SK-MEL-5 (cell line): ENCODE results near the gene BTBD19. TPM values are rescaled to one million over a fixed set of nuclear protein-coding genes. Genes with fewer than 3 reads are reported as not detected.
"Not testable (repeated sequence)": the region's sequence is repeated elsewhere in the genome, so short reads cannot be mapped to it uniquely, and the experiment has no call there.

Experiments used
- DNase-seq: peaks from one replicate; pipeline ENCODE4 v3.0.0-alpha.2; 2016; ENCODE audit warnings: low read depth, low spot score
- in situ Hi-C: cut with HindIII; loops from 2 replicates; pipeline ENCODE4 v1.10.0; 2016; ENCODE audit warnings: low sequenced_read_pairs, high pct_unique_total_duplicates, low pct_unique_long_range_greater_than_20kb
- total RNA-seq: library from RNA; depleted of rRNA; stranded (reverse); fragments of >200 nt; shearing (Covaris generic); gene quantifications from 2 replicates; pipeline ENCODE4 v1.2.3, GENCODE V29; 2014

The BTBD19 gene
- total RNA-seq, 1 experiment from 2014 or later: not detected

GRCh38 chr1:44835738-44836675 lies 27.7 kb downstream of the BTBD19 start:
- in situ Hi-C loops: no loop called here
- DNase-seq: peak; percentile 80

DNA sequence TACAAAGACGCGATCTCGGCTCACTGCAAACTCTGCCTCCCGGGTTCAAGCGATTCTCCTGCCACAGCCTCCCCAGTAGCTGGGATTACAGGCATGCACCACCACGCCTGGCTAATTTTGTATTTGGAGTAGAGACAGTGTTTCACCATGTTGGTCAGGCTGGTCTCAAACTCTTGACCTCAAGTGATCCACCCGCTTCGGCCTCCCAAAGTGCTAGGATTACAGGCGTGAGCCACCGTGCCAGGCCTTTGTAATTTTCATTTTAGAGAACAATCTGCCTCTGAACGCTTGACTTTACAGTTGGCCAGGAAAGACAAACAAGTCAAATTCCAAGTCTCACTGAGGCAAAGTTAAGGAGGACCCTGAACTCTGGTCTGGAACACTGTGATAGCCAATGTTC lies 30.0 kb downstream of the BTBD19 start:
- in situ Hi-C loops: not testable (repeated sequence)

GRCh38 chr1:44839576-44839975 lies 31.3 kb downstream of the BTBD19 start:
- in situ Hi-C loops: no loop called here
- no peak for DNase-seq

More for the DNA sequence above, 30.0 kb downstream of the BTBD19 start:
- not testable (repeated sequence) for DNase-seq

GRCh38 chr1:44842486-44842861 lies 34.2 kb downstream of the BTBD19 start:
- in situ Hi-C loops: no loop called here
- no peak for DNase-seq

DNA sequence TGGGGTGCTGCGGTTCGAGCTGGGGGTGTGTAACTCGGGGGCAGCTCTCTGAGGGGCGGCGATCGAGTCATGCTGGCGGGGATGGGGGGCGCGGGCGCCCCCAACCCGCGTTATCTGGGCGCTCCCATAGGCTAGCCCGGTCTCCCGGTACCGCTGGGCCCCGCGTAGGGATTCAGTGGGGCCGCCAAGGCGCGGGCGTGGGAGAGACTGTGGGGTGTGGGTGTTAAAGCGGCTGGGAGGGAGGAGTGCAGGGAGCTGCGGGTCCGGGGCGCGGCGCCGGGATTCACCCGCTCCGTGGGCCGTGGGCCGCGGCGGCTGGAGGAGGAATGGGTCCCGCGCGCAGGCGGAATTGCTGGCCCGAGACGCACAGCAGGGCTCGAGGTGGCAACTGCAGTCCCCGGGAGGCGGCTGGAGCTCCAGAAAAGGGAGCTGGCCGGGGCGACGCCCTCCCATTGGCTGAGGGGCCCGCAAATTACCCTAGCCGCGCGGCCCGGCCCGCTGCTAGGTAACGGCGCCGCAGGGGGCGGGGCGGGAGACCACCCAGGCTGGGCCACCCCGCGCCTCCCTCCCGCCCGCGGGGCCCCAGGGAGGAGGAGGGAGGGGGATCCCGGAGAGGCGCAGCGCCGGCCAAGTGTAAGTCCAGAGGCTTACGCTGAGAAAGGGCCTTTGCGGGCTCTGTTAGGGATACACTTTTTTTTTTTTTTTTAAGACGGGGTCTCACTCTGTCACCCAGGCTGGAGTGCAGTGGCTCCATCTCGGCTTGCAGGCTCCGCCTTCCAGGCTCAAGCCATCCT lies 34.7 kb downstream of the BTBD19 start, which contains the start of gene PTCH2:
Gene PTCH2 (minus strand): TSS at position 392 of the 794 bp plus-strand sequence. CDS start 321 bp downstream, at position 71.
- no peak for DNase-seq
- in situ Hi-C loops: no loop called here

DNA sequence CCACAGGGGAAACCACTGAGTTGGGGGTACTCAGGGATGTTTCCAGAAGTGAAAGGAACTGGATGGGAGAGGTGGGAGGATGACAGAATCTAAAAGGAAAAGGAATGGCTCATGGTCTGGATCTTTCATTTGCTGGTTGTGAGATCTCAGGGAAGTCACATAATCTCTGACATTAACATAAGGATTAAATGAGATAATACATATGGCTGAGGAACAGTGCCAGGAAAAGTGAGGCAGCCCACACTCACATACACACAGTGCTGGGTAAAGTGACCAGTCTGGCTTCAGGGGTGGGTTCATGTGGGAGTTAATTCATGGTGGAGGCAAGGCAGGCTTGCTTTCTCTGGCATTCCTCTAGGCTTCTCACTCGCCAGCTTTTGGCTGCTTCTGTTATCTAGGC lies 38.7 kb downstream of the BTBD19 start:
- in situ Hi-C loops: no loop called here
- no peak for DNase-seq

- no peak for DNase-seq
- in situ Hi-C loops: no loop called here
Measured at GRCh38 chr1:44847845-44848244, 39.5 kb downstream of the BTBD19 start.

- in situ Hi-C loops: no loop called here
- DNase-seq: peak; percentile 78
Measured at GRCh38 chr1:44848456-44849181, 40.3 kb downstream of the BTBD19 start.

- peak; percentile 37 for DNase-seq
- in situ Hi-C loops: no loop called here
Measured at GRCh38 chr1:44849575-44850132, 41.3 kb downstream of the BTBD19 start.

DNA sequence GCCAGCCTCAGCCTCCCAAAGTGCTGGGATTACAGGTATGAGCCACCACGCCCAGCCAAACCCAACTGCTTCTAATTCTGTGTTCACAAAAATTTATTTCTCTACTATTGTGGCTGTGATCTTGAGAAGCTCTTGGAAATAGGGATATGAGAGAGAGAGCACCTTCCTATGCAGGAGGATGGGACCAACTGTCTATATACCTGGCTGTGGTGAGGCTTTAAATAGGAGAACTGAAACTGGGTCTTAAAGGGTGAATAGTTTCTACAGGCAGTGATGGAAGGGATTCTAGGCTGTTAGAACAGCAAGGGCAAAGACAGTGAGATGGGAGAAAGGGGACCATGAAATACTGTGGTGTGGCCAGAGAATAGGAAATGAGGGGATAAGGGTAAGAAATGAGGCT lies 43.0 kb downstream of the BTBD19 start:
- in situ Hi-C loops: no loop called here
- DNase-seq: no peak

- in situ Hi-C loops: no loop called here
- no peak for DNase-seq
Measured at GRCh38 chr1:44853201-44853600, 44.9 kb downstream of the BTBD19 start.

DNA sequence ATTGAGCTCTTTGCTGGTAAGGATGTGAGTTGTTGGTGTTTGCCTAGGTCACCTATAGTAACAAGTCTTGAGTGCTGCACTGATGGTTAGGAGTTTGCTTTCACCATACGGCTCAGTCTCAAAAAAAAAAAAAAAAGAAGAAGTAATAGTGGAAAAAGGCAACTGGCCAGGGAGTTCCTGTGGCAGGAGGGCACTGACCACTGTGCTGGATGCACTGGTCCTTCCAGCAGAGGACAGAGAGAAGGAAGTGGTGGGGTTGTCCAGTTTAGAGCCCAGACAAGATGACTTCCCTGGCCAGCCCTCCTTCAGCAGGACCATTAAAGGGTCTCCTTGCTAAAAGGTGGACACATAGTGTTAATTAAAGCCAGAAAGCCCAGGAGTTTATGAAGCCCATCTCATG lies 46.6 kb downstream of the BTBD19 start:
- in situ Hi-C loops: no loop called here
- no peak for DNase-seq

DNA sequence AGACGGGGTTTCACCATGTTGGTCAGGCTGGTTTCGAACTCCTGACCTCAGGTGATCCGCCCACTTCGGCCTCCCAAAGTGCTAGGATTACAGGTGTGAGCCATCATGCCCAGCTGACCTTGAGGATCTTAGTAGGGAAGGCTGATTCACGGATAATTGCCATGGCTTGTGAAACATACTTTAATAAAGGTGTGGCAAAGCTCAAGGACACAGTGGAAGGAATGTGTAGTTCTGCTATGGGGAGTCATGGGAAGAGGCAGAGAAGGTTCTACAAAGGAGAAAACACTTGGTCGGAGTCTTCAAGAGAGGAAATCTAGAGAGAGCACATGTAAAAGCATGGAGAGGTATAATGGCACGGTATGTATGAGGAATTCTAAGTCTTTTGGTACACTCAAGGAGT lies 47.4 kb downstream of the BTBD19 start:
- in situ Hi-C loops: no loop called here
- DNase-seq: no peak

DNA sequence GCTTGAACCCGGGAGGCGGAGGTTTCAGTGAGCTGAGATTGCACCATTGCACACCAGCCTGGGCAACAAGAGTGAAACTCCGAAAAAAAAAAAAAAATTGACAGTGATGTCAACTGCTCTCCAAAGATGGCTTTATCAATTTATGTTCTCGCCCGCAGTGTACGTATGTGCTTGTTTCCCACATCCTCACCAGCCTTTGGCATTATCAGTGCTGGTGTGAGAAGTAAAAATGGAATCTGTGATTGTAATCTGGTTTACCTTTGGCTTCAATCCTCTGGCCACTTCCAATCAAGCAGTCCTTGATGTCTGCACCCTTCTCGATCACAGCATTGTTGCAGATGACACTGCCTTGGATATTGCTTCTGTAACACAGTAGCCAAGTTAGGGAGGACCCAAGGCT lies 49.1 kb downstream of the BTBD19 start:
- no peak for DNase-seq
- in situ Hi-C loops: no loop called here

DNA sequence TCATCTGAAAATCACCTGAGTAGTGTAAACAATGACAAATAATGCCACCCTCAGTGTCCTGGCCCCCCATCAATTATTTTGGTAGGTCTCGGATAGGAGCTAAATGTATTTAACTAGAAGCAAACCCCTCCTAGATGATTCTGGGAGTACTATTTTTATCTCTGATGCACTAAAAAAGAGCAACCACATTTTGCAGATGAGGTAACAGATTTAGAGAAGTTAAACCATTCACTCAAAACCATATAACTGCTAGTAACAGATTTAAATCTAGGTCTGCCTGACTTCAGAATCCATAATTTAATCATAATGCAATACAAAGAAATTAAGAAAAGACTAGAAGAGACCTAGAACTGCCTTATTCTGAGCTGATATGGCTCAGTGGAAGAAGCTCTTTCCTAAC lies 52.0 kb downstream of the BTBD19 start:
- in situ Hi-C loops: no loop called here
- DNase-seq: no peak

DNA sequence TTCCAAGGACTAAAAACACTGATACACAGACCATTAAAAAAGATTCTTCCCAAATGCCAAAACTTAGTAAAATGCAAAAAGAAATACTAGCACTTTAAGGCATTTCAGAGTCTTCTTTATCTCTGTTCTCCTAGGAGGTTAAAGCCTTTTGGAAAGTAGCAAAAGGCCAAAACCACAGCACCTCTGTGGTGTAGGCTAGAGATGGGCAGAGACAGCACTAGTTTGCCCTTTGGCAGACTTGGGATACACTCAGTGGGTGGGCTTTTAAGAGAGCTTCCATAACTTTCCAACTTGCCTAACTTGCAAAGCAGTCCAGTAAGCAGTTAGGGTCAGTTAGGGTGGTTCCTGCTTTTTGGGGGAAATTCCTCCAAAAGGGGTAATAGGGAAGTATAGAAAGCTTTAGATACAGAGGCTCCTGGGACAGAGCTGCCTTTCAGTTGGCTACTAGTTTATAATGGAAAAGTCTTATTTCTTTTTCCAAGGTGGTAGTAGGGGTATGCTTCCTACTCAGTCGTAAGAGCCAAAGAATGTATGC lies 52.6 kb downstream of the BTBD19 start:
- in situ Hi-C loops: no loop called here
- DNase-seq: no peak

DNA sequence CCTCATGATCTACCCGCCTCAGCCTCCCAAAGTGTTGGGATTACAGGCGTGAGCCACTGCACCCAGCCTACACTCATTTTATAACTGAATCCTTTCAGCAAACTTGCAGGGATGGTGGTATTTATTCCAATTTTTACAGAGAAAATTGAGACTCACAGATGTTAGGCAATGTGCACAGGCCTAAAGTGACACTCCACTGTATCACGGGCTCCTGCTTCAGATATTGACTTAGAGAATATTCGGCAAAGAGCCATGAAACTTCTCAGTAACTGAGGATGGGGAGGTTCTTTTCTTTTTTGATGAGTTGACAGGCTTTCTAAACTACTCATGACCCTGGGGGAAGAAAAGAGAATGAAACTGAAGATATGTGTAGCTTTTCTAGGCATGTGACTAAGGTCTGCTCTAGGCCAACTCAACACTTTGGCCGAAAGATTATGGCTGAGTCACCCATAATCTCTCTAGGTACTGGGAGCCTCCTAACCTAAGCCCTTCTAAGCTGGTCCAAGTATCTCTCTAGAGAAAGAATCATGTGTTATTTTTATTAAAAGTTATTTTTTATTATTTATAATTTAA lies 54.6 kb downstream of the BTBD19 start:
- DNase-seq: no peak
- in situ Hi-C loops: no loop called here
